B cell (primary cell): ENCODE results near the gene C4BPA. TPM values are rescaled to one million over a fixed set of nuclear protein-coding genes. Genes with fewer than 3 reads are reported as not detected.

Source experiments
- ATAC-seq: fragments of 200-7000 bp; cut with Tn5 transposase; one replicate; pipeline ENCODE4 v1.10.0; 2021; ENCODE audit warnings: low read depth, mild to moderate bottlenecking, moderate number of reproducible peaks, moderate library complexity
- CTCF ChIA-PET: fragments of 350-600 bp; sonication (Branson Sonifier 250); formaldehyde crosslinking; loops from one replicate; lab custom pipeline; 2021; ENCODE audit warnings: antibody characterized with exemption, inconsistent platforms; lab: Charles Lee
- POLR2A ChIA-PET: fragments of 350-600 bp; sonication (Branson Sonifier 250); formaldehyde crosslinking; loops from one replicate; lab custom pipeline; 2021; ENCODE audit warnings: antibody characterized with exemption; lab: Charles Lee
- DNase-seq: peaks from one replicate; pipeline ENCODE4 v3.0.0; 2013
- H2AFZ ChIP-seq: 2 replicates; pipeline ENCODE4 v1.6.1; 2012; ENCODE audit warnings: mild to moderate bottlenecking, low read depth, low read length; ENCODE audit not compliant: insufficient read depth, poor library complexity, severe bottlenecking
- H3K27ac ChIP-seq, 2 donors: 1 replicate in 1 of 2; 2 replicates in 1 of 2; pipeline ENCODE4 v1.5.1; 2012 to 2013; ENCODE audit warnings: low read length in 2 of 2, mild to moderate bottlenecking in 2 of 2, moderate library complexity in 1 of 2
- H3K27me3 ChIP-seq, 4 experiments: fragments of 200-600 bp in 1 of 4; sonication (generic) in 1 of 4; replicated peaks in 1 of 4; 1 replicate in 2 of 4; 2 replicates in 2 of 4; pipeline versions ENCODE4 v1.6.1 to v1.7.0; 2013 to 2016; ENCODE audit warnings: low read length in 3 of 4, mild to moderate bottlenecking in 2 of 4, mixed read lengths in 1 of 4, moderate library complexity in 1 of 4; ENCODE audit not compliant: insufficient read depth in 4 of 4, control insufficient read depth in 3 of 4; ENCODE audit errors: control extremely low read depth in 1 of 4
- H3K36me3 ChIP-seq, 2 experiments: replicated peaks in 1 of 2; 1 replicate in 1 of 2; 2 replicates in 1 of 2; pipeline versions ENCODE4 v1.6.1 to v1.7.1; 2013; ENCODE audit warnings: low read length in 1 of 2; ENCODE audit not compliant: insufficient read depth in 2 of 2, control insufficient read depth in 1 of 2; ENCODE audit errors: control extremely low read depth in 1 of 2, extremely low read depth in 1 of 2
- H3K4me1 ChIP-seq, 2 donors: fragments of 200-600 bp in 1 of 2; sonication (generic) in 1 of 2; 1 replicate in 1 of 2; 2 replicates in 1 of 2; pipeline versions ENCODE4 v1.5.1 to v1.6.1; 2013 to 2017; ENCODE audit warnings: low read length in 2 of 2; ENCODE audit not compliant: control insufficient read depth in 2 of 2, insufficient read depth in 2 of 2
- H3K4me2 ChIP-seq: replicated peaks from 2 replicates; pipeline ENCODE3; 2012; ENCODE audit warnings: mild to moderate bottlenecking, low read depth, low read length; ENCODE audit not compliant: poor library complexity, severe bottlenecking
- H3K4me3 ChIP-seq, 5 experiments: fragments of 200-600 bp in 1 of 5; sonication (generic) in 1 of 5; 1 replicate in 3 of 5; 2 replicates in 2 of 5; pipeline versions ENCODE4 v1.5.1 to v1.7.0; 2011 to 2016; ENCODE audit warnings: low read length in 4 of 5, mild to moderate bottlenecking in 4 of 5, low read depth in 2 of 5, control low read depth in 1 of 5, moderate library complexity in 1 of 5; ENCODE audit not compliant: insufficient read depth in 1 of 5; ENCODE audit errors: control extremely low read depth in 1 of 5, extremely low read depth in 1 of 5
- H3K79me2 ChIP-seq: fragments of 200-600 bp; sonication (generic); one replicate; pipeline ENCODE4 v1.6.0; 2016; ENCODE audit warnings: low read length; ENCODE audit not compliant: control insufficient read depth, insufficient read depth
- H3K9ac ChIP-seq: fragments of 200-600 bp; sonication (generic); 2 replicates; pipeline ENCODE4 v1.6.1; 2017; ENCODE audit warnings: mild to moderate bottlenecking, low read length, moderate library complexity
- H3K9me3 ChIP-seq, 3 donors: one replicate each; pipeline versions ENCODE4 v1.6.1 to v1.7.1; 2013; ENCODE audit warnings: low read length in 2 of 3; ENCODE audit not compliant: control insufficient read depth in 2 of 3, insufficient read depth in 1 of 3; ENCODE audit errors: control extremely low read depth in 1 of 3
- H4K20me1 ChIP-seq: 2 replicates; pipeline ENCODE4 v1.6.0; 2012; ENCODE audit warnings: mild to moderate bottlenecking, low read length; ENCODE audit not compliant: insufficient read depth, control insufficient read depth, poor library complexity, severe bottlenecking
- H3K27ac Mint-ChIP-seq: one replicate; pipeline ENCODE4 v1.8.0; 2021; ENCODE audit warnings: mixed read lengths
- H3K27me3 Mint-ChIP-seq: one replicate; pipeline ENCODE4 v1.8.0; 2021; ENCODE audit warnings: mixed read lengths
- H3K4me1 Mint-ChIP-seq: one replicate; pipeline ENCODE4 v1.8.0; 2021; ENCODE audit warnings: mixed read lengths
- H3K4me3 Mint-ChIP-seq: one replicate; pipeline ENCODE4 v1.8.0; 2021; ENCODE audit warnings: mixed read lengths
- H3K9me3 Mint-ChIP-seq: one replicate; pipeline ENCODE4 v1.8.0; 2022; ENCODE audit warnings: mixed read lengths; ENCODE audit not compliant: insufficient read depth
- EZH2 ChIP-seq: IDR thresholded peaks from 2 replicates; pipeline ENCODE4 v1.6.1; 2012; ENCODE audit warnings: borderline replicate concordance, low read depth, mild to moderate bottlenecking, moderate library complexity, low read length; ENCODE audit not compliant: insufficient read depth, poor library complexity, severe bottlenecking
- WGBS: methylation state at CpG from one replicate; pipeline ENCODE4 v1.1.5; 2013; ENCODE audit warnings: missing lambda C conversion rate; ENCODE audit not compliant: insufficient coverage; 5-methylcytosine and 5-hydroxymethylcytosine counted together
- intact Hi-C: fragments of 100-400 bp; cut with micrococcal nuclease; formaldehyde crosslinking; loops from one replicate; pipeline ENCODE4 v1.10.0; 2022
- polyA minus RNA-seq: library from RNA; depleted of rRNA, polyadenylated mRNA; stranded (reverse); fragments of >200 nt; gene quantifications from 2 replicates; pipeline ENCODE4 v1.2.3, GENCODE V29; 2012
- polyA plus RNA-seq: library from polyadenylated mRNA; depleted of rRNA; stranded (reverse); fragments of >200 nt; gene quantifications from 2 replicates; pipeline ENCODE4 v1.2.3, GENCODE V29; 2012
- total RNA-seq, 2 donors: library from RNA; stranded (reverse); fragments of 120-200 nt in 1 of 2; gene quantifications; 1 replicate in 1 of 2; 2 replicates in 1 of 2; pipeline versions ENCODE4 v1.2.3 to v1.2.4, GENCODE V29; 2013 to 2022
- TF ChIP-seq, protein P1 (sequence below): fragments of 200-600 bp; IDR thresholded peaks from one replicate; pipeline ENCODE4 v1.8.0; 2022; ENCODE audit warnings: antibody characterized with exemption, mild to moderate bottlenecking

The C4BPA gene
- not detected in 2 replicates for total RNA-seq
- total RNA-seq (2013), result not detected
- not detected in 2 replicates for polyA plus RNA-seq
- not detected in 2 replicates for polyA minus RNA-seq

DNA sequence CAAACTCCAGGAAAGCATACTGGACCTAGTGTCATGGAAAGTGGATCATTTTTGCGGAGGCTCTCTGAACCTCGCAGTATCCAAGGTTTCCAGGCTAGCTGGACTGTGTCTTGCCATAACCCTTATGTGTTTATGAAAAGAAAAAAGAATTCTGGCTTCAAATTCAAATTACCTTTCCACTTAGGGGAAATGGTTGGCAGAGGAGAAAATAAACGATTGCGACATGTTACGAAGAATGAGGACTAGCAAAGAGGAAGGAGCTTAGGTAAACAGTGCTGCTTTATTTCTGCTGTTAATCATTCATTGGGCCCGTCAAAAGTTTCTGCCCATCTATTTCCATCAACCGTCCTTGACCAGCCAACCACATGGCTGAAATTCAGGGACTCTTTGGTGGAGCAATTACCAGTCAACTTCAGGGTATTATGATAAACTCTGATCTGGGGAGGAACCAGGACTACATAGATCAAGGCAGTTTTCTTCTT is at the start of gene C4BPA:
Gene C4BPA, plus strand, starts transcription at position 342 of the 482 bp plus-strand sequence. CDS start 8,793 bp downstream, outside the sequence.
- H3K27ac ChIP-seq, result no peak within 1 kb of the TSS
- intact Hi-C loops, result no loop called here
- POLR2A ChIA-PET, result no interaction called here
- peaks cover 0 to 7% (median 1%) of the 10 kb centered on the region in 4 experiments for H3K27me3 ChIP-seq
- no peaks in the 10 kb centered on the region for H3K9me3 Mint-ChIP-seq
- H3K4me1 ChIP-seq, result no peaks in the 10 kb centered on the region
- 39% methylated on average over 2 of the region's 7 CpGs for WGBS
- no peak for ATAC-seq
- CTCF ChIA-PET, result interaction anchor here (1.1 to 1.4 kb wide), 2 partner anchors 301 to 395 kb away, joined by 3 to 4 read pairs; no protein-coding TSS in a partner anchor
- H3K4me3 ChIP-seq, result no peak within 1 kb of the TSS
- no peaks in the 10 kb centered on the region for H3K4me1 Mint-ChIP-seq
- DNase-seq, result no peak
- no peak within 1 kb of the TSS for H2AFZ ChIP-seq
- no peak within 1 kb of the TSS for H3K9ac ChIP-seq
- no peaks in the 10 kb centered on the region for H3K36me3 ChIP-seq
- H3K4me3 Mint-ChIP-seq, result no peak within 1 kb of the TSS
- no peak within 1 kb of the TSS for H3K27ac Mint-ChIP-seq
- H3K9me3 ChIP-seq, result no peaks in the 10 kb centered on the region
- no peak for TF ChIP-seq EZH2
- TF ChIP-seq, protein P1, sequence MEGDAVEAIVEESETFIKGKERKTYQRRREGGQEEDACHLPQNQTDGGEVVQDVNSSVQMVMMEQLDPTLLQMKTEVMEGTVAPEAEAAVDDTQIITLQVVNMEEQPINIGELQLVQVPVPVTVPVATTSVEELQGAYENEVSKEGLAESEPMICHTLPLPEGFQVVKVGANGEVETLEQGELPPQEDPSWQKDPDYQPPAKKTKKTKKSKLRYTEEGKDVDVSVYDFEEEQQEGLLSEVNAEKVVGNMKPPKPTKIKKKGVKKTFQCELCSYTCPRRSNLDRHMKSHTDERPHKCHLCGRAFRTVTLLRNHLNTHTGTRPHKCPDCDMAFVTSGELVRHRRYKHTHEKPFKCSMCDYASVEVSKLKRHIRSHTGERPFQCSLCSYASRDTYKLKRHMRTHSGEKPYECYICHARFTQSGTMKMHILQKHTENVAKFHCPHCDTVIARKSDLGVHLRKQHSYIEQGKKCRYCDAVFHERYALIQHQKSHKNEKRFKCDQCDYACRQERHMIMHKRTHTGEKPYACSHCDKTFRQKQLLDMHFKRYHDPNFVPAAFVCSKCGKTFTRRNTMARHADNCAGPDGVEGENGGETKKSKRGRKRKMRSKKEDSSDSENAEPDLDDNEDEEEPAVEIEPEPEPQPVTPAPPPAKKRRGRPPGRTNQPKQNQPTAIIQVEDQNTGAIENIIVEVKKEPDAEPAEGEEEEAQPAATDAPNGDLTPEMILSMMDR, result no peak
- no peaks in the 10 kb centered on the region for H3K79me2 ChIP-seq
- peaks cover 47% of the 10 kb centered on the region for H3K27me3 Mint-ChIP-seq
- H4K20me1 ChIP-seq, result no peaks in the 10 kb centered on the region
- H3K4me2 ChIP-seq, result no peak within 1 kb of the TSS

DNA sequence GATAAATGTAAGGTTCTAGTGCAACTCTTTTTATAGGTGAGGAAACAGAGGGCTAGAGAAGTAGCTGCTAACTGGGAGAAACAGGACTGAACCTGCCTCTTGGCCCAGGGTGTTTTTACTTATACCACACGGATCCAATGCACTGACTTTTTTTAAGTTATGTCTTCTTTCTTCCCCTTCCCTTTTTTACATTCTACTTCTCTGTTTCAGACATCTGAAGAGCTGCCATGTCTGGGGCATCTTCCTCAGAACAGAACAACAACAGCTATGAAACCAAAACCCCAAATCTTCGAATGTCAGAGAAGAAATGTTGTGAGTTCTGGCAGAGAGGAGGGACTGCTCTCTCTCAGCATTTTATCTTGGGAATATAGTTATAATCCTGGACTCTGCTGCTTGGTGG is 49.5 kb upstream of the C4BPA start:
- H4K20me1 ChIP-seq, result no peaks in the 10 kb centered on the region
- ChIA-PET POLR2A (interaction anchor here (0.6 kb wide), 1 partner anchor 31 kb away, joined by 3 read pairs; no protein-coding TSS in a partner anchor), CTCF (interaction anchor here (1.0 to 4.2 kb wide), 5 partner anchors 21 to 442 kb away, joined by 3 to 27 read pairs (median 8); partner anchors contain the start of gene CR1)
- H3K9me3 ChIP-seq, result no peaks in the 10 kb centered on the region
- ATAC-seq (peak; percentile 8), DNase-seq (peak; percentile 80)
- no peak for TF ChIP-seq EZH2
- TF ChIP-seq, protein P1, result no peak
- H3K79me2 ChIP-seq, result peaks cover 19% of the 10 kb centered on the region
- peak overlapping the region; percentile 54 for H2AFZ ChIP-seq
- peak overlapping the region; percentile 65 for H3K4me2 ChIP-seq
- Mint-ChIP-seq H3K9me3 (no peaks in the 10 kb centered on the region), H3K27me3 (no peaks in the 10 kb centered on the region), H3K4me3 (peak overlapping the region; percentile 77), H3K27ac (peak overlapping the region; percentile 94), H3K4me1 (peaks cover 47% of the 10 kb centered on the region)
- no CpG with 5 or more reads among the region's 2 CpGs for WGBS
- peak overlapping the region in 2 of 5 experiments; percentile 18 to 38 for H3K4me3 ChIP-seq
- H3K36me3 ChIP-seq, result peaks cover 0 to under 1% of the 10 kb centered on the region in 2 experiments
- no peaks in the 10 kb centered on the region for H3K27me3 ChIP-seq
- intact Hi-C loops, result loop anchor here (5.0 to 10.0 kb wide), 4 partner anchors 132 to 497 kb away; partner anchors contain the start of genes DYRK3, FCMR and MAPKAPK2
- H3K27ac ChIP-seq, result peak overlapping the region; percentile 61 to 96
- peaks cover 38 to 42% of the 10 kb centered on the region in 2 donors for H3K4me1 ChIP-seq
- H3K9ac ChIP-seq, result peak overlapping the region; percentile 19
